GM12891 (cell line): ENCODE results near the gene NLGN1.

Source experiments
- PAX5 ChIP-seq: IDR thresholded peaks from 2 replicates; pipeline ENCODE4 v1.6.1; 2011; ENCODE audit warnings: low read length, moderate library complexity, mild to moderate bottlenecking; ENCODE audit not compliant: insufficient read depth, severe bottlenecking
- POLR2A ChIP-seq: IDR thresholded peaks from 2 replicates; pipeline ENCODE4 v1.6.1; 2011; ENCODE audit warnings: low read depth, low read length, control low read depth
- POLR2AphosphoS5 ChIP-seq: IDR thresholded peaks from 2 replicates; pipeline ENCODE4 v1.6.1; 2011; ENCODE audit warnings: low read depth, low read length, control low read depth
- POU2F2 ChIP-seq: IDR thresholded peaks from 2 replicates; pipeline ENCODE4 v1.6.1; 2011; ENCODE audit warnings: low read depth, mild to moderate bottlenecking, control low read depth, low read length, moderate library complexity
- SPI1 ChIP-seq: IDR thresholded peaks from 2 replicates; pipeline ENCODE4 v1.6.1; 2011; ENCODE audit warnings: low read depth, low read length, control low read depth
- TAF1 ChIP-seq: IDR thresholded peaks from 2 replicates; pipeline ENCODE4 v1.6.1; 2011; ENCODE audit warnings: low read depth, low read length, control low read depth

GRCh38 chr3:174202561-174202960 lies 805.0 kb downstream of the NLGN1 start:
- TF ChIP-seq POLR2AphosphoS5 (no peak), POLR2A (no peak), TAF1 (no peak), SPI1 (no peak), PAX5 (no peak), POU2F2 (no peak)
